ENCODE results near the gene IMPA2.
"Not testable (repeated sequence)": the region's sequence is repeated elsewhere in the genome, so short reads cannot be mapped to it uniquely, and the experiment has no call there.

Gene IMPA2

GRCh38 chr18:12056034-12056883 lies 75.0 kb downstream of the IMPA2 start:
- DNase-seq: no peak

GRCh38 chr18:12056884-12057402 lies 75.6 kb downstream of the IMPA2 start:
- DNase-seq: no peak

- no peak for DNase-seq
Observed at GRCh38 chr18:12057419-12058039, 76.2 kb downstream of the IMPA2 start.

GRCh38 chr18:12059334-12060181 lies 78.3 kb downstream of the IMPA2 start:
- DNase-seq: no peak

GRCh38 chr18:12060182-12060870 lies 79.0 kb downstream of the IMPA2 start:
- DNase-seq: no peak

- no peak for DNase-seq
Observed at GRCh38 chr18:12061685-12062084, 80.4 kb downstream of the IMPA2 start.

GRCh38 chr18:12062974-12063373 lies 81.7 kb downstream of the IMPA2 start:
- no peak for DNase-seq

- DNase-seq: no peak
Observed at GRCh38 chr18:12064086-12064763, 82.9 kb downstream of the IMPA2 start.

- DNase-seq: no peak
Observed at GRCh38 chr18:12065397-12065796, 84.1 kb downstream of the IMPA2 start.

GRCh38 chr18:12066910-12067511 lies 85.7 kb downstream of the IMPA2 start:
- no peak for DNase-seq

- DNase-seq: no peak
Observed at GRCh38 chr18:12067671-12068070, 86.4 kb downstream of the IMPA2 start.

GRCh38 chr18:12068316-12068949 lies 87.1 kb downstream of the IMPA2 start:
- not testable (repeated sequence) for DNase-seq

- no peak for DNase-seq
Observed at GRCh38 chr18:12068950-12069320, 87.6 kb downstream of the IMPA2 start.

- DNase-seq: not testable (repeated sequence)
Observed at GRCh38 chr18:12071066-12071465, 89.8 kb downstream of the IMPA2 start.

GRCh38 chr18:12072996-12073395 lies 91.7 kb downstream of the IMPA2 start:
- DNase-seq: no peak

- DNase-seq: no peak
Observed at GRCh38 chr18:12074736-12075135, 93.4 kb downstream of the IMPA2 start.

- no peak for DNase-seq
Observed at GRCh38 chr18:12076424-12077140, 95.3 kb downstream of the IMPA2 start.

- not testable (repeated sequence) for DNase-seq
Observed at GRCh38 chr18:12077994-12078393, 96.7 kb downstream of the IMPA2 start.

GRCh38 chr18:12079491-12080237 lies 98.4 kb downstream of the IMPA2 start:
- DNase-seq: no peak

Measured in stimulated activated naive CD4-positive, alpha-beta T cell treated with Interleukin-2 at 50 U/mL for 16 hours (primary cell).